22Rv1 (cell line): ENCODE results near the gene BSND.

Experiments used
- ZFX ChIP-seq: fragments of 450-650 bp; IDR thresholded peaks from 2 replicates; pipeline ENCODE4 v1.6.1; 2017; ENCODE audit warnings: antibody characterized with exemption, borderline replicate concordance
- TF ChIP-seq, protein P1 (sequence below): fragments of 450-650 bp; IDR thresholded peaks from 2 replicates; pipeline ENCODE4 v1.5.1; 2017; ENCODE audit warnings: mild to moderate bottlenecking

DNA sequence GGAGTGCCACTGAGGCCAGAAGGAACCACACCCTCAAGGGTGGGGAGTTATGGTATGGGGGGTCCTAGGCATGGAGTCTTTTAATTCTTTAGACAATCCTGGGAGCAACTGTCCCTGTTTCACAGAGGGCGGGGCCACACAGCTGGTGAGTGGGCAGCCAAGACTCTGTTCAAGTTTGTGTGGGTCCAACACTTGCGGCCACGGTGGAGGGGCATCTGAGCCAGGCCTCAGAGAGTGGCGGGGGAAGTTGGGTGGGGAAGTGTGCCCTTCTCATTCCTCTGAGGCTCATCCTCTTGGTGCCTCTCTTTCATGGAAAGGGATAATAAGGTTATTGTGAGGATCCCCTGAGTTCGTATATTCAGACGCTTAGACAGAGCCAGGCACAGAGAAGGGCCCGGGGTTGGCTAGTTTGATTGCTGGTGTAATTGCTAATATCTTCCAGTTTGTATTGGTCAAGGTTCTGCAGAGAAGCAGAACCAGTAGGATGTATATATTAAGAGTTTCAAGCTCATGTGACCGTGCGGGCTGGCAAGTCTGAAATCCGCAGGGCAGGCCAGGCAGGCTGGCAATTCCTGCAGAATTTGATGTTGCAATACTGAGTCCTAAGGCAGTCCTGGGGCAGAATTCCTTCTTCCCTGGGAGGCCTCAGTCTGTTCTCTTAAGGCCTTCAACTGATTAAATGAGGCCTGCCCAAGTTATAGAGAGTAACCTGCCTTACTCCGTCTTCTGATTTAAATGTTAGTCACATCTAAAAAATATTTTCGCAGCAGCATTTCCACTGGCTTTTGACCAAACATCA lies 56.5 kb downstream of the BSND start:
- TF ChIP-seq, protein P1, sequence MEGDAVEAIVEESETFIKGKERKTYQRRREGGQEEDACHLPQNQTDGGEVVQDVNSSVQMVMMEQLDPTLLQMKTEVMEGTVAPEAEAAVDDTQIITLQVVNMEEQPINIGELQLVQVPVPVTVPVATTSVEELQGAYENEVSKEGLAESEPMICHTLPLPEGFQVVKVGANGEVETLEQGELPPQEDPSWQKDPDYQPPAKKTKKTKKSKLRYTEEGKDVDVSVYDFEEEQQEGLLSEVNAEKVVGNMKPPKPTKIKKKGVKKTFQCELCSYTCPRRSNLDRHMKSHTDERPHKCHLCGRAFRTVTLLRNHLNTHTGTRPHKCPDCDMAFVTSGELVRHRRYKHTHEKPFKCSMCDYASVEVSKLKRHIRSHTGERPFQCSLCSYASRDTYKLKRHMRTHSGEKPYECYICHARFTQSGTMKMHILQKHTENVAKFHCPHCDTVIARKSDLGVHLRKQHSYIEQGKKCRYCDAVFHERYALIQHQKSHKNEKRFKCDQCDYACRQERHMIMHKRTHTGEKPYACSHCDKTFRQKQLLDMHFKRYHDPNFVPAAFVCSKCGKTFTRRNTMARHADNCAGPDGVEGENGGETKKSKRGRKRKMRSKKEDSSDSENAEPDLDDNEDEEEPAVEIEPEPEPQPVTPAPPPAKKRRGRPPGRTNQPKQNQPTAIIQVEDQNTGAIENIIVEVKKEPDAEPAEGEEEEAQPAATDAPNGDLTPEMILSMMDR: no peak
- no peak for TF ChIP-seq ZFX
